ENCODE results near the gene PRDX2. TPM values are rescaled to one million over a fixed set of nuclear protein-coding genes. Genes with fewer than 3 reads are reported as not detected.

Gene PRDX2
- total RNA-seq, 1 donor from 2014 or later, result 672 TPM

DNA sequence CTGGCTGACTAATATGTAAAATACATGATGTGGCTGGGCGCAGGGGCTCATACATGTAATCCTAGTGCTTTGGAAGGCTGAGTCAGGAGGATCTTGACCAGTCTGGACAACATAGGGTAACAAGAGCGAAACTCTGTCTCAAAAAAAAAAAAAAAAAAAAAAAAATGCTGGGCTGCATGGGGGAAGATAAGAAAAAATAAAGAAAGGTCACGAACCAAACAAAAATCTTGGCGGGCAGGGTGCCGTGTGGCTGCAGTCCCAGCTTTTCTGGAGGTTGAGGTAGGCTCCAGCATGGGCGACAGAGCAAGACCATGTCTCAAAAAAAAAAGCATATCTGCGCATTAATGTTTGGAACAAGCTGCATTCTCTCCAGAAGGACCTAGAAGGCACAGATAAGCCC is 13.5 kb upstream of the PRDX2 start:
- no peak overlapping the region for H3K4me3 Mint-ChIP-seq
- TF ChIP-seq, protein P1, sequence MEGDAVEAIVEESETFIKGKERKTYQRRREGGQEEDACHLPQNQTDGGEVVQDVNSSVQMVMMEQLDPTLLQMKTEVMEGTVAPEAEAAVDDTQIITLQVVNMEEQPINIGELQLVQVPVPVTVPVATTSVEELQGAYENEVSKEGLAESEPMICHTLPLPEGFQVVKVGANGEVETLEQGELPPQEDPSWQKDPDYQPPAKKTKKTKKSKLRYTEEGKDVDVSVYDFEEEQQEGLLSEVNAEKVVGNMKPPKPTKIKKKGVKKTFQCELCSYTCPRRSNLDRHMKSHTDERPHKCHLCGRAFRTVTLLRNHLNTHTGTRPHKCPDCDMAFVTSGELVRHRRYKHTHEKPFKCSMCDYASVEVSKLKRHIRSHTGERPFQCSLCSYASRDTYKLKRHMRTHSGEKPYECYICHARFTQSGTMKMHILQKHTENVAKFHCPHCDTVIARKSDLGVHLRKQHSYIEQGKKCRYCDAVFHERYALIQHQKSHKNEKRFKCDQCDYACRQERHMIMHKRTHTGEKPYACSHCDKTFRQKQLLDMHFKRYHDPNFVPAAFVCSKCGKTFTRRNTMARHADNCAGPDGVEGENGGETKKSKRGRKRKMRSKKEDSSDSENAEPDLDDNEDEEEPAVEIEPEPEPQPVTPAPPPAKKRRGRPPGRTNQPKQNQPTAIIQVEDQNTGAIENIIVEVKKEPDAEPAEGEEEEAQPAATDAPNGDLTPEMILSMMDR (conservative IDR thresholded peaks at IDR 0.05), result no peak
- H3K4me1 Mint-ChIP-seq, result no peaks in the 10 kb centered on the region
- DNase-seq (ENCODE audit: low read depth, low spot score), result no peak
- H3K36me3 Mint-ChIP-seq (ENCODE audit: low read depth), result peaks cover 2% of the 10 kb centered on the region
- H3K27ac Mint-ChIP-seq (ENCODE audit: unreplicated experiment), result no peak overlapping the region
- H3K9me3 Mint-ChIP-seq, result no peaks in the 10 kb centered on the region
- no peaks in the 10 kb centered on the region for H3K27me3 Mint-ChIP-seq (ENCODE audit: low read depth)

DNA sequence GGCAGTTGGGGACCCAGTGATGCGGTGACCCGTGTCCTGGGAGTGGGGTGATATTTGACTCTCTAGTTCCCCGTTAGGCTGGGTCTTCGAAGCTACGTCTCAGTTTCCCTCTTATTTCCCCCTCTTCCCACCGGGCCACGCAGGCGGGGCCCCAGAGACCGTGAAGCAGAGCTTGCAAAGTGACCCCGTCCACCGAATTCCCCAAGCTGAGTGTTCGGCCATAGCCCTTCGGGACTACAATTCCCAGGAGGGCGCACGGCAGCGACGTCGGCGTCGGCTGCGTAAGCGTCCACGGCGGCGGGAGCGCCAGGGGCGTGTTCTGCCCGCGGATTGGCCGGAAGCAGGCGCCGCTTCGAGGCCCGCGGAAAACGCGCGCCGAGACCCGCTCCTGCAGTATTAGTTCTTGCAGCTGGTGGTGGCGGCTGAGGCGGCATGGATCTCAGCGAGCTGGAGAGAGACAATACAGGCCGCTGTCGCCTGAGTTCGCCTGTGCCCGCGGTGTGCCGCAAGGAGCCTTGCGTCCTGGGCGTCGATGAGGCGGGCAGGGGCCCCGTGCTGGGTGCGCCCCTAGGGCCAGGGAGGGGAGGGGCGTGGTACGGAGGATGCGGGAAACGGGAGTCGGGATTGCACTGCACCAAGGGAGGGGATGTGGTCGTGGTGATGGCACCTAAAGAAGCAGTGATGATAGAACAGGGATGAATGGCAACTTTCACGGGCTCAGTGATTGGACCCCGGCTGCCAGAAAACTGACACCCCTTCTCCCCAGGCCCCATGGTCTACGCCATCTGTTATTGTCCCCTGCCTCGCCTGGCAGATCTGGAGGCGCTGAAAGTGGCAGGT is 4.9 kb upstream of the PRDX2 start, which contains the start of gene RNASEH2A:
Gene RNASEH2A (plus strand): TSS at position 343 of the 840 bp plus-strand sequence. CDS start 90 bp downstream, at position 433.
- DNase-seq (ENCODE audit: low read depth, low spot score), result peak; percentile 86
- Mint-ChIP-seq H3K4me1 (peaks cover 25% of the 10 kb centered on the region), H3K27me3 (ENCODE audit: low read depth) (no peaks in the 10 kb centered on the region), H3K9me3 (no peaks in the 10 kb centered on the region), H3K36me3 (ENCODE audit: low read depth) (peaks cover 8% of the 10 kb centered on the region), H3K4me3 (peak within 1 kb of the TSS; percentile 98), H3K27ac (ENCODE audit: unreplicated experiment) (peak within 1 kb of the TSS; percentile 99)
- TF ChIP-seq, protein P1 (conservative IDR thresholded peaks at IDR 0.05), result no peak

DNA sequence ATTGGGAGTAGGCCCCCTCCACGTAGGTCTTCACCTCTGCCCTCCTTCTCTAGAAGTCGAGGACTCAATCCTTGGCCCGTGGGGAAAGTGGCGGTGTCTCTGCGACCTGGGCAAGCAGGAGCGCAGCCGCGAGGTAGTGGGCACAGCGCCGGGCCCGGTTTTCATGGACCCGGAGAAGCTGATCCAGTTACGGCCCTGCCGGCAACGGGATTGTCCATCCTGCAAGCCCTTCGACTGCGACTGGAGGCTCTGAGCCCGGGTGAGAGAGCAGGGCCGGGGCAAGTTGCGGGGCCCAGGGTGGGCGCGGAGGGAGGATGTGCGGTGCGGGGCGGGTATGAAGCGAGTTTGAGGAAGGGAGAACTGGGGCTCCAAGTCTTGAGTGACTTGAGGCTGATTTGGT is 2.5 kb upstream of the PRDX2 start:
- no peak for DNase-seq (ENCODE audit: low read depth, low spot score)
- Mint-ChIP-seq H3K27ac (ENCODE audit: unreplicated experiment) (no peak overlapping the region), H3K36me3 (ENCODE audit: low read depth) (peaks cover 8% of the 10 kb centered on the region), H3K9me3 (no peaks in the 10 kb centered on the region), H3K4me3 (peak overlapping the region; percentile 57), H3K27me3 (ENCODE audit: low read depth) (no peaks in the 10 kb centered on the region), H3K4me1 (peaks cover 33% of the 10 kb centered on the region)
- TF ChIP-seq, protein P1 (conservative IDR thresholded peaks at IDR 0.05), result no peak

DNA sequence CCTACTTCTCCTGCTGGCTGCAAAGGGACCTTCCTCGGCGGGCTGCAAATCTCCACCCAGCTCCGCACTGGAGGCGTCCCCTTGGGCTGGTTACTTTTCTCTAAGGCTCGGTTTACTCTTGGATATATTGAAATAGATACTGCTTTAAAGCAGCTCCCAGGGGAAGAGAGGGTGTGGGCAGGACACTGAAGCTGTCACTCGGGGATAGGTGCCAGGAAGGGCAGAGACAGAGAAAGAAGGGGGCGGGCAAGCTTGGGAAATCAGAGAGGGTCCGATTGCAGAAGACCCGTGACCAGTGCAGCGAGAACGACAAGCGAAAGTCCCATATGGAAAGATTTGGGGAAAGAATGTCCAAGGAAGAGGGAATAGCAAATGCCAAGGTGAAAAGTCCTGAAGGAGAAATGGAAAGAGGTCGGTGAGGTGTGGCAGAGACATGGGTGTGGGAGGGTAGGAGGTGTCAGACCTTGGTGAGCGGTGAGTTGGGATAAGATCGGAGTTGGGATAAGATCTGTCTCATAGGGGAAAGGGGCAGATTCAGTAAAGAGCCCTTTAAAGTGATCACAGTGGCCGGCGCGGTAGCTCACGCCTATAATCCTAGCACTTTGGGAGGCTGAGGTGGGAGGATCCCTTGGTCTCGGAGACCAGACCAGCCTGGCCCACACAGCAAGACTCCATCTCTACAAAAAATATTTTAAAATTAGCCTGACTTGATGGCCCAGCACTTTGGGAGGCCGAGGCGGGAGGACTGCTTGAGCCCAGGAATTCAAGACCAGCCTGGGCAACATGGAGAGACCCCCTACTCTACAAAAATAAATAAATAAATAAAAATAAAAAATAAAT is 887 bp upstream of the PRDX2 start:
- peak overlapping the region; percentile 94 for H3K4me3 Mint-ChIP-seq
- H3K4me1 Mint-ChIP-seq, result peaks cover 29% of the 10 kb centered on the region
- no peak for DNase-seq (ENCODE audit: low read depth, low spot score)
- no peaks in the 10 kb centered on the region for H3K27me3 Mint-ChIP-seq (ENCODE audit: low read depth)
- H3K27ac Mint-ChIP-seq (ENCODE audit: unreplicated experiment), result no peak overlapping the region
- TF ChIP-seq, protein P1 (conservative IDR thresholded peaks at IDR 0.05), result no peak
- peaks cover 3% of the 10 kb centered on the region for H3K36me3 Mint-ChIP-seq (ENCODE audit: low read depth)
- no peaks in the 10 kb centered on the region for H3K9me3 Mint-ChIP-seq

DNA sequence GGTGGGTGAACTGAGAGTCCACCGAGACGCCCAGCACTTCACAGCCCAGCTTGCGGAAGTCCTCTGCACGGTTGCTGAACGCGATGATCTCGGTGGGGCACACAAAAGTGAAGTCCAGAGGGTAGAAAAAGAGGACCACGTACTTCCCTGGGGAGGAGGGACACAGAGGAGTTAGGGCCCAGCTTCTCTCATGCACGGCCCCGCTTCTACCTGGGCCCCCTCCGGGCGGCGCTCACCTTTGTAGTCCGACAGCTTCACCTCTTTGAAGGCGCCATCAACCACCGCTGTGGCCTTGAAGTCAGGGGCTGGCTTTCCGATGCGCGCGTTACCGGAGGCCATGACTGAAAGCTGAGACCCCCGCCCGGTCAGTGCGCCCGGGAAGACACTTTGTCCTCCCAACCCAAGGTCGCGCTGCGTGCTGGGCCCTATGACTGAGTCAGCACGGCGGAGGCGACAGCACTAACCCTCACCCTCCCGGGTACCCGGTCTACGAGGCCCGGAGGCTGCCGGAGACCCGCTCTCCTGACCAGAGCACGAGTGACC is 606 bp downstream of the PRDX2 start:
- TF ChIP-seq, protein P1 (conservative IDR thresholded peaks at IDR 0.05), result no peak

More for the DNA sequence above, 606 bp downstream of the PRDX2 start:
- Mint-ChIP-seq H3K27me3 (ENCODE audit: low read depth) (peaks cover 3% of the 10 kb centered on the region), H3K27ac (ENCODE audit: unreplicated experiment) (peak overlapping the region; percentile 81), H3K36me3 (ENCODE audit: low read depth) (no peaks in the 10 kb centered on the region), H3K4me1 (peaks cover 25% of the 10 kb centered on the region), H3K9me3 (no peaks in the 10 kb centered on the region), H3K4me3 (peak overlapping the region; percentile 94)
- no peak for DNase-seq (ENCODE audit: low read depth, low spot score)
